Measurements from ENCODE around the gene IQCH.
"Not testable (repeated sequence)": the region's sequence is repeated elsewhere in the genome, so short reads cannot be mapped to it uniquely, and the experiment has no call there.

The IQCH gene

DNA sequence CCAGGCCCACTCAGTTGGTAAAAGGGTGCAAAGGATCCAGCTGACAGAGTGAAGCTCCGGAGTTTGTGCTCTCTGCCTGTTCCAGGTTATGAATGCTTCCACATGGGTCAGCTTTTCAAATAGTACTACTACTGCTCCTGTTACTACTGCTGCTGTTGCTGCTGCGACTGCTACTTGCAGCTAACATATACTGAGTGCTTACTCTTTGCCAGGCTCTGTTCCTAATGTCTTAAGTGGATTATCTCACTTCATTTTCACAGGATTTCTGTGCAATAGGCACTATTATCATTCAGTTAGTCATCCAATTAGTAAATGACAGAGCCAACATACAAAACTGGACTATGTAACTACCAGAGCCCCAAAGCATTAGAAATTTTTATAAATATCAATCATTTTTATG is 106.5 kb downstream of the IQCH start:
- no peak for DNase-seq

DNA sequence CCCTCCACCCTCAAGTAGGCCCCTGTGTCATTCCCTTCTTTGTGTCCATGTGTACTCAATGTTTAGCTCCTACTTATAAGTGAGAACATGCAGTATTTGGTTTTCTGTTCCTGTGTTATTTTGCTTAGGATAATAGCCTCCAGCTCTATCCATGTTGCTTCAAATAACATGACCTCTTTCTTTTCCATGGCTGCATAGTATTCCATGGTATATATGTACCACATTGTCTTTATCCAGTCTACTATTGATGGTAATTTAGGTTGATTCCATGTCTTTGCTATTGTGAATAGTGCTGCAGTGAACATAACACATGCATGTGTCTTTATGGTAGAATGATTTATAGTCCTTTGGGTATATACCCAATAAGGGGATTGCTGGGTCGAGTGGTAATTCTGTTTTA is 109.1 kb downstream of the IQCH start:
- DNase-seq: not testable (repeated sequence)

- DNase-seq: no peak
These were observed 111.4 kb downstream of the IQCH start for GRCh38 chr15:67365994-67366393.

DNA sequence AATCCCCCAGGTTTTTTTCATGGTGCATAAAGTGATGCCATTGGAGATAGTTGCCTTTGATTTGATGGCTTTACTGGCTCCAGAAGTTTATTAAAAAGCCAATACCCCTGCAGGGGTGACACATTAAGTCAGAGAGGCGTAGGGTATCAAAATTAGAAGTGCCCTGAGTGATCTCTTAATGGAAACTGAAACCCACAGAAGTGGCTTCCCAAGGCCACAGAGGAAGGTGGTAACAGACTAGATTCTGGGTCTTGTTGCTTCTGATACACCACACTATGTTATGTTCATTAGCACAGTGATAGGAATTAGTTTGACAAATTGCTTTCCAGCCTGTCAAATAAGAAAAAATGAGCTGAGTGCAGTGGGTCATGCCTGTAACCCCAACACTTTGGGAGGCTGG is 112.3 kb downstream of the IQCH start:
- no peak for DNase-seq

DNA sequence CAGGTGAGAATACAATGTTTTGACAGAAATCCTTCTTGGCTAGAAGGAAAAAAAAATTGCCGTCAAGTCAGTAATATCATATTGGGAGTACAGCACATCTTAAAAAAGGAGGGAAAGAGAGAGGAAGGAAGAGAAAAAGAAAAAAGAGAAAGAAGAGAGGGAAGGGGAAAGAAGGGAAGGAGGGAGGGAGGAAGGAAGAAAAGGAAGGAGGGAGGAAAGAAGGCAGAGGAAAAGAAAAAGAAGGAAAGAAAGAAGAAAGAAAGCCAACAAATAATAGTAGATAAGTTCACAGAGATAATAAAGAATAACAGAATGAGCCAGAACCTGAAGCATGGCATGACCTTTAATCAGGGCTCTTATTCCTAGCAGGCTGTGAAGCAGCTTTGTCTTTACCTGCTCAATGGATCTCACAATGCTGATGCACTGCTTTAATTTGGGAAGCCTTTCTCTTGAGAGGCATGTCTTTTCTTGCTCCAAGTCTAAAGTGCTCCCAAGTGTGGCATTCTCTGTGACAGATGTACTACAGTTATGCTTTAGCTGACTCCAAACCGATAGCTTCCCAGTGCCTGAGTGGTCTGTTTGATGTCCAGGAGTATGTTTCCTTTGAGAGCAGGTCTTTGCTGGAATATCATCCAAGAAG is 114.9 kb downstream of the IQCH start:
- DNase-seq: no peak

GRCh38 chr15:67370206-67370954 is 115.8 kb downstream of the IQCH start:
- no peak for DNase-seq

- no peak for DNase-seq
These were observed 118.0 kb downstream of the IQCH start for GRCh38 chr15:67372543-67372942.

- DNase-seq: no peak
These were observed 118.5 kb downstream of the IQCH start for GRCh38 chr15:67372986-67373675.

- DNase-seq: no peak
These were observed 119.4 kb downstream of the IQCH start for GRCh38 chr15:67373971-67374370.

DNA sequence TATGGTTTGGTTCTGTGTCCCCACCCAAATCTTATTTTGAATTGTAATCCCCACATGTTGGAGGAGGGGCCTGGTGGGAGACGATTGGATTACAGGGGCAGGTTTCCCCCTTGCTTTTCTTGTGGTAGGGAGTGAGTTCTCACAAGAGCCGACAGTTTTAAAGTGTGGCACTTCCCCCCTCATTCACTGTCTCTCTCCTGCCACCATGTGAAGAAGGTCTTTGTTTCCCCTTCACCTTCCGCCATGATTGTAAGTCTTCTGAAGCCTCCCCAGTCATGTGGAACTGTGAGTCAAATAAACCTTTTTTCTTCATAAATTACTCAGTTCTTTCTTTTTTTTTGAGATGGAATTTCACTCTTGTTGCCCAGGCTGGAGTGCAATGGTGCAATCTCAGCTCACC is 124.9 kb downstream of the IQCH start:
- DNase-seq: no peak

DNA sequence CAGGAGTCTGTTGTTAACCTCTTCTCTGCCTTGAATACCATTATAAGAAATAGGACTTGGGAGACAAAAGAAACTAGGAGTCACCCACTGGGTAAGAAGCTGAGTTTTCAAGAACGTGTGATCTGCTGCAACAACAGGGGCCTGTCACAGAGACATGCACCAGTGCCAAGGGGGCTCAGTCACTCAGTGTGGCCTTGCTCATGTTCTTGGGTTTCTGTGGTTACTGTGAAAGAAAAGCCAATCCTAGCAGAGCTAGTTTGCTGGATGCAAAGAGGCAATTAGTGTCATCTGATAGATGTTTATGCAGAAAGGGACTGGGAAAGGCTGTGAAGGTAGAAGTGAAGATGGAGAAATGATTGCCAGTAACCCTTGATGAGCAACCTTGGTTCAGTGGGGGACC is 126.3 kb downstream of the IQCH start:
- no peak for DNase-seq

GRCh38 chr15:67381416-67382045 is 126.9 kb downstream of the IQCH start:
- DNase-seq: no peak

- no peak for DNase-seq
These were observed 128.1 kb downstream of the IQCH start for GRCh38 chr15:67382723-67383122.

DNA sequence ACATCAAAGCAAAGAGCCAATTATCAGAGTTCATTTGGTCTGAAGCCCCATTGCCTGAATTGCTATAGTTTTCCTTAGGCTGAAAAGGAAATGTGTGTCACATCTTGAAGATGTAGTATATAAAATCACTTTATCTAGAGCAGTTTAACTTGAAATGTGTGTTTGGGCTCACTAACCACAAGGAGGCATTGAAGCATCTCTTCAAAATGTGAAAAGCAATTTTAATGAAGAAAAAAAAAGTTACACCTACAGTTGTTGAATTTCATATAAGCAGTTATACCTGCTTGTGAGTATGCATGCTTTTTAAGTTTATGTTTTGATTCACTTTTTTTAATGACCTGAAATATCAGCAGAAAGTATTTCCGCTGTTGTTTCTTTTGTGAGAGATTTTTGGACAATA is 129.3 kb downstream of the IQCH start:
- no peak for DNase-seq

DNA sequence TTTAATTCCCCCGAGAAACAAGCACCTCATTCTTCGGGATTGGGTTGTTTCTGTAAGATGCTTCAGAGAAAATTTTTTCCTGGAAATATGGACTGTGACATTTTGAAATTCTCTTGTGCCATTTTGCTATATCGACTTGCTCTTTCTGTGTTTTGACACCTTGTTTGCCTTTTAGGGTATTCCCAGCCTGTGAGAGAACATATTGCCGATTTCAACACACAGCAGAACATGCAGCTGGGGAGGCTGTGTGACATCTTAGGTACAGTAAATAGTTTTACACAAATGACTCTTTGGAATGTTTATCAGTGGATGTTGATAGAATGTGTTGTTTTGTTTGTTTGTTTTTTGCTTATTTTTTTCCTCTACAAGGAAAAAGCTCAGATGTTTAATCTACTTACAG is 130.2 kb downstream of the IQCH start:
- no peak for DNase-seq

DNA sequence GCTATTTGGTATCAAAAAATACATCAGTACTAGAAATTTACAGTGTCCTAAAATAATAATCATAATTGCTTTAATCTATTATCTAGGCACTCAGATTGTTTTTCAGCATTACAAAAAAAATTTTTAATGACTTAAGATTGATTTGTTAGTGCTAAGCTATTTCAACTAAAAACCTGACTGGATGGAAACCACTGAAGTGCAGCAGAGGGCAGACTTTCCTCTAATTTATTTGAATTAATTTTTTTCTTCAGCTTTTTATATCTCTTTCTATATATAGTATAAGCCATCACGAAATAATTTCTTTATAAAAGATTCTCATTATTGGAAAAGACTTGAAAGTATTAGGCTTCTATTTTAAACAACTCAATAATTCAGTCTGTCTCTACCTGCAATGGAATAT is 131.4 kb downstream of the IQCH start:
- no peak for DNase-seq

GRCh38 chr15:67386947-67387346 is 132.4 kb downstream of the IQCH start:
- no peak for DNase-seq

DNA sequence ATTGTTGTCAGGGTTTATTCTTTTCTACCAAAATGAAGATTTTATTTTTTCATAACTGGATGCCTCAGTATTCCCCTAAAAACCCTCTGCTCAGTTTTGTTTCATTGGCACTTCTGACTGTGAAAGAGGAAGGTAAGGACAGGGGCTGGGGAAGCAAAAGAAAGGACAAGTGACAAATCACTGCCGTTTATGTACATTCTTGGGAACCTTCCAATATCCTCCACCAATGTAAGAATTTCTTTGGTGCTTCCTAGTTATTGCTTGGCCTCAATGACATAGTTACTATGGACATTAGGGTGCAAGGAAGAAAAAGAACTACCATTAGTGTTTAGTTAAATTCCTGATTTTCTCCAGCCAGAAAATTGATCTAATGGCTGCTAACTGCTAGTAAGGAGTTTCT is 135.4 kb downstream of the IQCH start:
- no peak for DNase-seq

DNA sequence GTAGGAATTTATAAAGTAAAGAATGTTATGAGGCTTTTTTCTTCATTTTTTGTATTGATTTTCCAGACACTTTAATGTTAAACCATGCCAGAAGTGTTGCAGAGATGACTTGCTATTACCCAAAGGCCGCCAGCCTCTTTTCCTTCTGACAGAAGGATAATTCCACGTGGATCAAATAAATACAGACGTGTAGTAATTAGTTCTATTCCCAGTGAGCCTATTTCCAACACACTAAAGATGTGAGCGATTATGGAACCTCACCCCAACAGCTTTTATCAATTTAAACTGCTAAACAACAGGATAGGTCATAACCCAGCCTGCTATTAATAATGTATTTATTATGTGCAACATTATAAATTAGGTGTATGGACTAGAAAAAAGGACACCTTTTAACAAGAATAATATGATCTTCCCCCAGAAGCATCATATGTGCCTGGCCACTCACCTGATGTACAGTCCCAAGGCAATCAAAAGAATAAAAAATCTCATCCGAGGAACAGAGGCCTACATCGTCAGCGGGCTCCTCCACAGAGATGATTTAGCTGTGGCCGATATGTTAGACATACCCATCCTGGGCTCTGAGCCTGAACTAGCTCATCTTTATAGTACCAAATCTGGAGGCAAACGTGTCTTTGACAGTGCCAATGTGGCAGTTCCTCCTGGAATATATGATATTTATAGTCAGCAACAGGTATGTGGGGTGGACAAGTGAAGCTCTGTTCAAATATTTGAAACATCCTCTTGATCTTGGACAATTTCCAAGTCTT is 140.5 kb downstream of the IQCH start:
- DNase-seq: no peak

- DNase-seq: no peak
These were observed 141.5 kb downstream of the IQCH start for GRCh38 chr15:67396114-67396513.

DNA sequence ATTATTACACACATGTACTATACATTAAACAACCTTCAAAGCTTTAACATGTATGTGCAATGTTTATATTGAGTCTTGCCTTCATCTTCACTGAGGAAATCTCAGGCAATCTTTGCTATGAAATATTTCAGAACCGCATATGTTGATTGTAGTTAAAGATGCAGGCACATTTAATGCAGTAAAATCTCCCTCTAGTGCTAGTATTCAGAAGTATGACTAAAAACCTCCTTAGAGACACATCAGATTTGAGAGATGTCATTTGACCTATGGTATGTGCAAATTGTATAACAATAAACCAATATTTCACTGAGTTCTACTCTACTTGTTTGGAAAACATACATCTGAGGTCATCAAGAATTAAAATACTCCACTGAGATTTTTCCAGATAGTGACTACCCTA is 142.6 kb downstream of the IQCH start:
- no peak for DNase-seq

DNA sequence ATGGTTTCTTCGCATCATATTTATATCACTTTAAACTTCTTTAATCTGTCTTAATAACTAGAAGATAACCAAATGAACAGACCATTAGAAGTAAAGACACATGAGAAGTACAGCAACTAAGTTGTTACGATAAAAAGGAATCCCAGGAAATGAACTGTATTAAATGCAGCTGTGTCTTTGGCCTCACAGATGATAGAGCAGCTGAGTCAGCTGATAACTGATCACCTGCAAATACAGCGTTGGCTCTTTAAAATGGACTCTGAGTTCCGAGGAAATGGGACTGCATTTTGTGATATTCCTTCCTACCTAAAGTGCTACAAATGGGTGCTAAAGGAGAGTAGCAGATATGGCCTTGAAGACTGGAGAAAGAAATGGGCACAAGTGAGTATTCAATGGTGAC is 145.3 kb downstream of the IQCH start:
- no peak for DNase-seq

DNA sequence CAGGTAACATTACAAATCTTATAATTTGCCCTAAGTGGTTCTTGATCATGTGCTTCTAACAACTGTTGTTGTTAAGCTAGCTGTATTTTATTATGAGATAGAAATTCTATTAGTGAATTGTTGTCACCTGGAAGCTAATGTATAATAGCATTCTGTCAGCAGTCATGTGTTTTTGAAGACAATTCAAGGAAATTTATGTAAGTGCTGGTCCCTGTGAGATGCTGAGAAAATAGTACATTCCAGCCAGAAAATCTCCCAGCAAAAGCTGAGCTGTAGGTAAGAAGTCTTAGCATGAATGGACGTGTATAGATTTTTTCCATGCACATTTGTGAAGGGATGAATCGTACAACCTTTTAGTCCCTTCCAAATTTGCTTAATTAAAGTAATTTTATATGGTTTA is 146.3 kb downstream of the IQCH start:
- no peak for DNase-seq
